NOMO-1 (cell line): ENCODE results near the gene PALLD.
"Not testable (repeated sequence)": the region's sequence is repeated elsewhere in the genome, so short reads cannot be mapped to it uniquely, and the experiment has no call there.

Experiments
- DNase-seq, 2 experiments: peaks; one replicate each; lab custom pipeline; 2025; ENCODE audit not compliant: unreplicated experiment in 2 of 2; lab: John Stamatoyannopoulos, UW

PALLD gene

DNA sequence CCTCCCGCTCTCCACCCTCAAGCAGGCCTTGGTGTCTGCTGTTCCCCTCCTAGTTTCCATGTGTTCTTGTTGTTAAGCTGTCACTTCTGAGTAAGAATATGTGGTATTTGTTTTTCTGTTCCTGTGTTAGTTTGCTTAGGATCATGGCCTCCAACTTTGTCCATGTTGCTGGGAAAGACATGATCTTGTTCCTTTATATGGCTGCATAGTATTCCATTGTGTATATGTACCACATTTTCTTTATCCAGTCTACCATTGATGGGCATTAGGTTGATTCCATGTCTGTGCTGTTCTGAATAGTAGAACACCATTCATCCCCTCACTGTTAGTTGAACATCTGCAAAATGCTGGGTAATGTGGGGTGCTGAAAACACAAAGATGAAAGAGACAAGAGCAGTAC lies 222.9 kb downstream of the PALLD start:
- no peak for DNase-seq

- DNase-seq: no peak
These were observed 223.6 kb downstream of the PALLD start for GRCh38 chr4:168720396-168720900.

DNA sequence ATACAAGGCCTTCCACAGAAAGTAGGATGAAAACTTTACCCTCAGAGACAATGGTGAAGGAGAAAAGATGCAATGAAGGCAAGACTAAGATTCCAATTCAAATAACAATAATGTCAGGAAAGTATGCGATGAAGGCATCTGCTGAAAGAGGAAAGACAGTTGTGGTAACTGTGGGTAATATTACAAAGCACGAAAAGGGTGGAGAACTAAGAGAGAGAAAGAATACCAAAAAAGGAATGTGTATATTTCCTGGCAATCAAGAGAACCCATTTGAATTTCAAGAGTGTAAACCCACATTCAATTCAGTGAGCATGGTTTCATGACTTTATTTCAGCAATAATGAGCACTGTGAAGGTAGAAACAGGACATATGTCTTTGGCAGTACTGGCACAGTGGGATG lies 225.5 kb downstream of the PALLD start:
- DNase-seq: no peak

GRCh38 chr4:168723020-168723419 lies 226.2 kb downstream of the PALLD start:
- DNase-seq: peak; percentile 34 to 81

DNA sequence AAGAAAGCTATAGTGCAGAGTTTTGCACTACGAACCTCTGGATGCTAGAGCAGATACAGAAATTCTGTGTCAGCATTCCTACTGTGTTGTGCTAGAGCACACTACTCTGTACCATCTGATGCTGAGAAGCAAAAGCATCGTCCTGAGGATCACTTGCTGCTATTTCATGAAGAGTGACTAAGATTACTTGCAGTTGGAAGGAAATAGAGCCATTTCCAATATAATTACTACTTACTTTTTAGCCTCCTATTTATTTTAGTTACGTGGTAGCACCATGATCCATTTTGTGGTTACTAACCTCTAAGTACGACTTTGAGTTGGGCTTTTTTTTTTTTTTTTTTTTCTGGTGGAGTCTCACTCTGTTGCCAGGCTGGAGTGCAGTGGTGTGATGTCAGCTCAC lies 226.7 kb downstream of the PALLD start:
- DNase-seq: no peak

GRCh38 chr4:168724243-168724642 lies 227.4 kb downstream of the PALLD start:
- DNase-seq: no peak

DNA sequence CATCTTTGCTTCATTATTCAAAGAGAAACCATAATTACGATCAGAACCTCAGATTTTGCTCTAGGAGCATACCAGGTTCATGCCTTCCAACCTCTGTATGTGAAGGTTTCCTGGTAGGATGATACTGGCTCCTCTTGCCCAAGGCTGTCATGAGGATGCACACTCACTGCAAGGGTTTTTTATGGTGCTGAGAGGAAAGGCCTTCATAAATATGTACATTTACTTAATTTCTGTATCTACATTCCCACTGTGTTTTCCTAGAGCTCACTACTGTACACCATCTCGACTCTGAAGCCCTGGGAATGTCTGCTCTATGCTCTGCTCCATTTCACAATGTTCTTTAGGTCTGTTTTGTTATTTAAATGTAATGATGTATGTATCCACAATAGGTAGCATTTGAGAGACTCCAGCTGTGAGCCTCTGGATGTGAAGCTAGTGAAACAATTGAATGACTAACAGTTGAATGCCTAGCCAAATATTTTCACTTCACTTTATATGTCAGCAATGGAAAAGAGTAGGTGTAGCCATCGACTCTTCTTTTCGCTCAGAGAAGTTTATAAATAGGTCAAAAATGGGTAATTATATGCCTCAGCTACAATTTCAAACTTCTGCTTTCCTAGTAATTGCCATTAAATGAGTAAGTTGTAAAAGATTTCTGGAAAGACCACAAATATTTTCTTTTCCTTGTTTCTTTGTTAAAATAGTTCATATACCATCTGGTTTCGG lies 228.0 kb downstream of the PALLD start:
- DNase-seq: peak; percentile 45 to 80

DNA sequence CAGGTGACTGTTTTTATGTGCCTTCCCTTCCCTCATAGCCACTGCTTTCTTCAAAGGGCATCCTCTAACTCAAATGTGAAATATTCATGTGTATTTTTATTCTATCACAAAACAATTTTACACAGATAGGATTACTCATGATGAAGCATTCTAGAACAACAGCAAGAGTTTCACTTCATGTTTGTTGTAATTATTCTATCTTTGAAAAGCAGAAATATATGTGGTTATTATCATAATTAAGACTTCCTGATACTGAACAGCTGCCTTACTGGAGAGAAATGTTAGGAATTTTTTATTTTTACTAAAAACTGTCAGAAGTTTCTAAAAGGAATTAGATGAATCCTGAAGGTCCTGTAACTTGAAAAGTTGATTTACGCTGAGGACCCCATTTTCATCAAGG lies 229.1 kb downstream of the PALLD start:
- peak; percentile 7 to 81 for DNase-seq

DNA sequence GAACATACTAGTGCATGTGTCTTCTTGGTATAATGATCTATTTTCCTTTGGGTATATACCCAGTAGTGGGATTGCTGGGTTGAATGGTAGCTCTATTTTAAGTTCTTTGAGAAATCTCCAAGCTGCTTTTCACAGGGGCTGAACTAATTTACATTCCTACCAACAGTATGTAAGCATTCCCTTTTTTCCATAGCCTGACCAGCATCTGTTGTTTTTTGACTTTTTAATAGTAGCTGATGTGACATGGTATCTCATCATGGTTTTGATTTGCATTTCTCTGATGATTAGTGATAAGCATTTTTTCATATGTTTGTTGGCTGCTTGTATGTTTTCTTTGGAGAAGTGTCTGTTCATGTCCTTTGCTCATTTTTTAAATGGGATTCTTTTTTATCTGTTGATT lies 230.3 kb downstream of the PALLD start:
- DNase-seq: not testable (repeated sequence)

DNA sequence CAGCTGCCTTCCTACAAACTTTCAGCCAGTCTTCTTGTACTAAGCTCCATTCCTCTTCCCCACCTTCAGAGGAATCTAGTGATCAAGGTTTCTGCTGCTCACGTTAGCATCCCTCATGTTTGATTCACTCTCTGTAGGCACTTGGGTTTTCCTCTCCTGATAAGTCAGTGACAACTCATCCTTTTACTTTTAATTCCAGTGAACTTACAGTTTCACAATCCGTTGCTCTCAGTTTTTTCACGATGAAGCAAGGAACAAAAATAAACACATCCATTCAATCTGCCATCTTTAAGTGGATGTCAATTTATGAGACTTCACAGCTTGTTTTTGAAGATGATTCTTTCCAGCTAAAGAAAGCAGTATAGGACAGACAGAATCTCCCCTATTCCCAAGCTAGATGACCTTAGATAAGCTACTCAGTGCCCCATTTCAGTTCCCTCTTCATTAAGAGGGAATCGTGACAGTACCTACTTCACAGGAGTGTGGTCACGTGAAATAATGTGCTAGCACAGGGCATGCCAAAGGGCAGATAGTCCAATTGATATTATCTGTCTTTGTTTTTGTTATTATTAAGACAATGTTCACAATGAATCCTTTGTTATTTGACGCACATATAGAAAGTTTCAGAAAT lies 234.3 kb downstream of the PALLD start:
- DNase-seq: no peak

GRCh38 chr4:168731706-168732414 lies 235.0 kb downstream of the PALLD start:
- peak; percentile 8 to 85 for DNase-seq

DNA sequence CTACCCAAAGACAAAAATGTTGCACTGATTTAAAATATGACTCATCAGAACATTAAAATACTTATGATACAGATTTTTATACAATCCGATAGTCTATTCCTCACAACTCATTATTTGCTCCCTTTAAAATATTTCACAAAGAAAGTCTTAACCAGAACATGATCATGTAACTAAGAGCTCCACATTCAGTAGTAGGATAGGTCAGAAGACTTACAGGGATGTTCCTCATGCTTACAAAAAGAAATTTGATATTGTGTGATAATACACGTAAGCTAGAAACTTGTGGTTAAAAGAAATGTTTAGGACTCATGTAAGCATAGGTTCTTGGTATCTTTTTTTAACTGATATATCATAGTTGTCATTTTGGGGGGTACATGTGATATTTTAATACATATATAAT lies 235.9 kb downstream of the PALLD start:
- no peak for DNase-seq

GRCh38 chr4:168734703-168735678 lies 238.1 kb downstream of the PALLD start:
- no peak for DNase-seq

DNA sequence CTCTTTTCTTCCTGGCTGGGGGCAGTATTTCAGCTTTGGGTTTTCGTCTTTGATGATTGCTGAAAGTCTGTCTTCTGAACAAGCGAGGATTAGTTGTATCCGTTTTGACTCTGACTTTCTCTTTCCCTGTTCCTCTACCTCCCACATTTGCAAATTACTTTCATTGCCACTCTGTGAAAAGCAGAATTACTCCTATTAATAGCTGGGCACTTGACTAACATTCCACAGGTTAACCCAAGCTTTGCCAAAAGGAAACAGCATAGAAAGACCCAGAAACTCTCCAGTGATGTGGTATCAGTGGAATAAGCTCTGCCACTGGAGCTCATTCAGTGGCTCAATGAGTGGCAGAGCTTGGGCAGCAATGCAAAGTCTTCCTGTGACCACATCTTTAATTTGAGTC lies 238.9 kb downstream of the PALLD start:
- DNase-seq: no peak

DNA sequence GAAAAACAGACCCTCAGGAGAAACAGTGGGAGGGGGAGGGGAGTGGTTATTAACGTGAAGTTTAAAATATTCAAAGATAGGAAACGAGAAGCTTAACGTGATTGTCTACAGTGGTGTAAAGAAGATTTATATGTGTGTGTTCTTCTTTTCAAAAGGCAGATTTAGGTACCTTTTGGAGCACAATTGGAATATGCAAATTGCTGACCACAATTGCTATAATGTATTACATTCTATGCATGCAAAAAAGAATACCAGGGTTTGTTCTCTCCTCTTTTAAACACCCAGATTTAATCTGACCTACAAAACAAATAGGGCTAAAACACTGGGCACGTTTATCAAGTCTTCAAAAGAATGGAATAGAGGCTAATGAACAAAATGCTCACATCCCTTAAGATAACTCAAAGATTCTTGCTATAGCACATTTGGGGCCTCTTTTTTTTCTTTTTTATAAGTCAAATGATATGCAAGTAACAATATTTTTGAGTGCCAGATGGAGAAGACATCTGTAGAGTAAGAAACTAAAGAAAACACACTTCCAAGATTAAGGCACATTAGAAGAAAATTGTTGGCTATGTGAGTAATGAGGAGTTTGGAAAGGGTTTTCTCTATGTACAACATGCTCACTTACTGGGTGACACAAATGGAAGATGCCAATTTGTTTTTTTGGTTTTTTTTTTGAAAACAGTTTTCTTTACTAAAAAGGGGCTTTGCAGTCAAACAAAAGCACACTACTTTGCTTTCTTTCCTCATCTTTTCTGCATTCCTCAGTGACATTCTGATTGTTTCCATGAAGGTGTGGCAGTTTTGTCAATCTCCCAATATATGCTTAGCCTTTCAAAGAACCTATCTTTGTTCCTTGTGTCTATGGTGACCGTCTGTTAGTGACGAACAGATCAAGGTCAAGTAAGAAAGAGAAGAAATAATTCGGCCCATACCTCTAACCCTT lies 240.3 kb downstream of the PALLD start:
- DNase-seq: no peak

DNA sequence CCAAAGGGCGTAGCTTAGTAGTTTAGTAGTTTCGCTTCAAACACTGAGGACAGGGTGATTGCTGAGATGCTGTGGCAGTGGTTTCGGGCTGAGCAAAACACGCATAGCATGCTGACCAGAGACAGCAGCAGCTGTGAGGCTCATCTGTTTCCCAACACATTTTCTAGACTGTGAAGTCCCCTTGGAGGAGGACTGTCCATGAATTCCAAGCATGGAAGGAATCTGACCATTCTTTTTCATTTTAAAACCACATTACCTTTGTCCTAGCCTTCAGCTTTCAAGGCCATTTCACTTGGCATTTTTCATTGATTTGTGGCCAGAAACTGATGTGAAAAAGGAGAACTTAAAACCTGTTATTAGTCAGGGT lies 240.9 kb downstream of the PALLD start:
- DNase-seq: no peak

DNA sequence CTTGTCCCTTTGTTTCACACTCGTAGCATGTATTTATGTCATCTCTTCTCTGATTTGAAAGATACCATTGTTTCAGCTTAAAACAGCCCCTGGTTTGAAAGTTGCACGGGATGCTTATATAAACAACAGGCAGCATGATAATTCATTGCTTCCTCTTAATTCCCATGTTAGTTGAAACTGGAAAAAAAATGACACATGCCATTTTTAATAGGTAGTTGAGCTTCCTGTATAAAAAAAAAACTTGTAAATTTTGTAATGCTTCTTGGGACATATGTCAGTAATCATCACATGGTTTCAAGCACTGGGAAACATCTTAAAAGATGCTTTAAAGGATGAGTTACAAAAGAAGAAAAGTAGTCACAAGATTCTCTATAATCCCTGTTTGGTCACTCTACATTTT lies 243.0 kb downstream of the PALLD start:
- DNase-seq: no peak

- no peak for DNase-seq
These were observed 243.8 kb downstream of the PALLD start for GRCh38 chr4:168740691-168741090.
